HepG2 (cell line): ENCODE data around the gene YY2. TPM values are rescaled to one million over a fixed set of nuclear protein-coding genes. Genes with fewer than 3 reads are reported as not detected.

ENCODE experiments used
- ARID5B ChIP-seq: IDR thresholded peaks from 2 replicates; pipeline ENCODE4 v1.4.0; 2020; ENCODE audit warnings: mild to moderate bottlenecking, missing genetic modification reagents
- CHCHD3 ChIP-seq: sonication (generic); formaldehyde crosslinking; IDR thresholded peaks from 2 replicates; pipeline ENCODE4 v1.8.0; 2022; ENCODE audit warnings: mild to moderate bottlenecking, missing genetic modification reagents, moderate library complexity
- E2F5 ChIP-seq: sonication (generic); formaldehyde crosslinking; conservative IDR thresholded peaks from 2 replicates; pipeline ENCODE4 v1.4.0; 2020; ENCODE audit warnings: missing genetic modification reagents
- FOXJ3 ChIP-seq: sonication (generic); formaldehyde crosslinking; IDR thresholded peaks from 2 replicates; pipeline ENCODE4 v1.4.0; 2020; ENCODE audit warnings: missing genetic modification reagents, mild to moderate bottlenecking, borderline replicate concordance
- GLI4 ChIP-seq: sonication (generic); formaldehyde crosslinking; IDR thresholded peaks from 2 replicates; pipeline ENCODE4 v1.5.1; 2020; ENCODE audit warnings: missing genetic modification reagents, mild to moderate bottlenecking, moderate library complexity, borderline replicate concordance
- HNRNPL ChIP-seq: fragments of 200-400 bp; formaldehyde crosslinking; IDR thresholded peaks from 2 replicates; pipeline ENCODE4 v1.6.1; 2017; ENCODE audit warnings: mild to moderate bottlenecking, low read depth, low read length
- KLF16 ChIP-seq, 2 experiments: sonication (generic) in 1 of 2; formaldehyde crosslinking in 1 of 2; IDR thresholded peaks; 2 replicates each; pipeline versions ENCODE4 v1.6.1 to v1.8.0; 2016 to 2023; ENCODE audit warnings: missing genetic modification reagents in 2 of 2, missing compliant biosample characterization in 1 of 2
- MEF2D ChIP-seq: sonication (generic); formaldehyde crosslinking; IDR thresholded peaks from 2 replicates; pipeline ENCODE4 v1.5.1; 2020; ENCODE audit warnings: mild to moderate bottlenecking, missing genetic modification reagents
- MIER2 ChIP-seq: IDR thresholded peaks from 2 replicates; pipeline ENCODE4 v1.6.1; 2016; ENCODE audit warnings: missing biosample characterization, missing genetic modification reagents
- MTF2 ChIP-seq: sonication (generic); formaldehyde crosslinking; IDR thresholded peaks from 2 replicates; pipeline ENCODE4 v1.5.0; 2020; ENCODE audit warnings: missing genetic modification reagents, borderline replicate concordance
- NFYC ChIP-seq: IDR thresholded peaks from 2 replicates; pipeline ENCODE4 v1.6.1; 2016; ENCODE audit warnings: missing genetic modification reagents, missing compliant biosample characterization
- PAWR ChIP-seq: sonication (generic); formaldehyde crosslinking; IDR thresholded peaks from 2 replicates; pipeline ENCODE4 v1.4.0; 2020; ENCODE audit warnings: missing genetic modification reagents, mild to moderate bottlenecking, borderline replicate concordance
- RELA ChIP-seq: sonication (generic); formaldehyde crosslinking; IDR thresholded peaks from 2 replicates; pipeline ENCODE4 v1.4.0; 2020; ENCODE audit warnings: missing genetic modification reagents
- REPIN1 ChIP-seq: sonication (generic); formaldehyde crosslinking; IDR thresholded peaks from 2 replicates; pipeline ENCODE4 v1.8.0; 2022; ENCODE audit warnings: missing genetic modification reagents, low read depth, mild to moderate bottlenecking, borderline replicate concordance
- SRF ChIP-seq: IDR thresholded peaks from 2 replicates; pipeline ENCODE4 v1.6.1; 2011; ENCODE audit warnings: mild to moderate bottlenecking, low read depth, low read length, moderate library complexity
- SUZ12 ChIP-seq: fragments of 150-350 bp; IDR thresholded peaks from 2 replicates; pipeline ENCODE4 v1.6.1; 2014; ENCODE audit warnings: low read depth, low read length
- TMF1 ChIP-seq: sonication (generic); formaldehyde crosslinking; IDR thresholded peaks from 2 replicates; pipeline ENCODE4 v1.8.1; 2022; ENCODE audit warnings: low read depth, missing genetic modification reagents
- ZBTB34 ChIP-seq: sonication (generic); formaldehyde crosslinking; IDR thresholded peaks from 2 replicates; pipeline ENCODE4 v1.8.0; 2022; ENCODE audit warnings: mild to moderate bottlenecking, missing genetic modification reagents
- ZNF33A ChIP-seq: sonication (generic); formaldehyde crosslinking; IDR thresholded peaks from 2 replicates; pipeline ENCODE4 v1.5.1; 2020; ENCODE audit warnings: missing genetic modification reagents, mild to moderate bottlenecking, moderate library complexity, borderline replicate concordance
- ZUFSP ChIP-seq: sonication (generic); formaldehyde crosslinking; IDR thresholded peaks from 2 replicates; pipeline ENCODE4 v1.9.0; 2021; ENCODE audit warnings: missing genetic modification reagents, mild to moderate bottlenecking, borderline replicate concordance
- polyA plus RNA-seq, 8 experiments: library from polyadenylated mRNA; depleted of rRNA in 3 of 8; stranded (reverse) in 7 of 8; unstranded in 1 of 8; fragments of >200 nt; fragmentation: Illumina TruSeq in 4 of 8; extraction: Trizol in 4 of 8; gene quantifications; 2 replicates each; pipeline versions ENCODE4 v1.2.1 to v1.2.3, GENCODE V29; 2011 to 2016; ENCODE audit warnings: low read depth in 4 of 8, missing spikeins in 1 of 8, mixed read lengths in 1 of 8; ENCODE audit not compliant: insufficient read depth in 1 of 8
- total RNA-seq, 5 experiments: library from RNA; depleted of rRNA; stranded (reverse); fragments of >200 nt; fragmentation: Illumina TruSeq; extraction: Trizol; gene quantifications; 2 replicates each; pipeline ENCODE4 v1.2.3, GENCODE V29; 2016; ENCODE audit warnings: low read depth in 1 of 5

YY2 gene
- total and polyA plus RNA-seq, 2 of the 13 experiments (the other 11 are each of a cell fraction or from before 2014, with no cell fraction given): 0.34 to 0.44 TPM

GRCh38 chrX:21839334-21840192 is 16.2 kb upstream of the YY2 start, which contains the start of gene MBTPS2 (continued):
- TF ChIP-seq KLF16 (CRISPR knock-in tag; IDR thresholded peaks at IDR 0.05) (peak in 1 of 2 experiments; percentile 86; a peak in 2 of 4 replicates), ZBTB34 (no peak; the same call in 1 of the 2 replicates), HNRNPL (peak; percentile 44; the same call in 1 of the 2 replicates), PAWR (CRISPR knock-in tag) (no peak), RELA (CRISPR knock-in tag) (0 out of 2 replicates have a peak, but pooled peaks have one; percentile 17), SRF (peak; percentile 57; the same call in 1 of the 2 replicates), ZNF33A (CRISPR knock-in tag) (no peak), REPIN1 (peak; percentile 81; the same call in 1 of the 2 replicates), MEF2D (no peak), FOXJ3 (CRISPR knock-in tag) (peak; percentile 32; the same call in 1 of the 2 replicates), ZUFSP (CRISPR knock-in tag) (no peak), SUZ12 (no peak), MTF2 (CRISPR knock-in tag) (0 out of 2 replicates have a peak, but pooled peaks have one; percentile 25), ARID5B (CRISPR knock-in tag) (peak; percentile 60), TMF1 (CRISPR knock-in tag) (peak; percentile 76; the same call in 1 of the 2 replicates), MIER2 (CRISPR knock-in tag) (0 out of 2 replicates have a peak, but pooled peaks have one; percentile 21), NFYC (CRISPR knock-in tag) (no peak), E2F5 (peak; percentile 42; the same call in 1 of the 2 replicates), CHCHD3 (CRISPR knock-in tag) (0 out of 2 replicates have a peak, but pooled peaks have one; percentile 54), GLI4 (0 out of 2 replicates have a peak, but pooled peaks have one; percentile 67)
